HG03103 (cell line): ENCODE results near the gene FLCN.
"Not testable (repeated sequence)": the region's sequence is repeated elsewhere in the genome, so short reads cannot be mapped to it uniquely, and the experiment has no call there.

Experiments
- ATAC-seq: cut with Tn5 transposase; IDR thresholded peaks from one replicate; pipeline ENCODE4 v1.9.1; 2021; ENCODE audit warnings: low read depth; ENCODE audit not compliant: unreplicated experiment

FLCN gene

GRCh38 chr17:17214646-17215436 is 22.1 kb downstream of the FLCN start:
- ATAC-seq = no peak

DNA sequence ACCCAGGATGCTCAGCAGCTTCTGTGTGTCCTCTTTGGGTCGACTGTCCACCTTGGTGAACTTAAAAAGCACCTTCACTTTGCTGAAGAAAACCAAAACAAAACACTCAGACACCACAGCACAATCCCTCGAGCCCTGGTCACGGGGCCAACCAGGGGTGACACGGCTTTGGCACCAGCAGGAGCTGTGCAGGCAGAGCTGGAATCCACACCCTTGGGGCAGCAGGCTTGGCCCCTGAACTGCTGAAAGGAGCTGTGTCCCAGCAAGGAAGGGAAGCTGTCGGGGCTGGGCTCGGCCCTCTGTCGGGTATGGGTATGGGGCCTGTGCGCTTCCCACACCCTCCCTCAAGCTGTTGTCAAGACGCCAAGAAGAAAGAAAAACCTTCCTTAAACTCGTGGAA is 23.2 kb downstream of the FLCN start:
- ATAC-seq = no peak

DNA sequence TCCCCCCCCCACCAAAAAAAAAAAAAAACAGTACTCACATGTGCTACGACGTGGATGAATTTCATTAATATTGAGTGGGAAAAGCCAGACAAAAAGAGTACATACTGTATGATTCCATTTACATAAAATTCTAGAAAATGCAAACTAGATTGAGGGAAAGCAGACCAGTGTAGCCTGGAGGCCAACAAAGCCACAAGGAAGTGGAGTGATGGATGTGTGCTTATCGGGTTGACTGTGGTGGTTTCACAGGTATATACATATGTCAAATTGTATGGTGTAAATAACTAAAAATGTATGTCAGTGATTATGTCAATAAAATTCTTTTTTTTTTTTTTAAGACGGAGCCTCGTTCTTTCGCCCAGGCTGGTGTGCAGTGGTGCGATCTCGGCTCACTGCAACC is 29.0 kb downstream of the FLCN start:
- no peak for ATAC-seq

DNA sequence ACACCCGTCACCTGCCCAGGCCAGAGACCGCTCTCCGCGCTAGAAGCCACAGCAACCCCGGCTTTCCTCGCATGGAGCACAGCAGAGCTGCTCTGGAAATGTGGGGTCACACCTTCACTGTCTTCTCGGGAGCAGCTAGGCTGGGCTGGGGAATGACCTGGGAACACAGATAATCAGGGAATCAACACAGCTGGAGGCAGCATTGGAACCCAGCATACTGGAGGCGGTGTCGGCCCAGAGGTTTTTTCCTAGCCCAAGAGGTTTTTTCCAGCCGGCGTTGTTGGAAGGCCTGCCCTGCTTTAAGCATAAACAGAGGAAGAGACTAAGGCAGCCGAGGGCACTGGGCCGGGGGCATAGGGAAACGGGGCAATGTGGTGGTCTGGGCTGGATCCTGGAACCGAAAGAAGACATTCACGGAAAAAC is 30.0 kb downstream of the FLCN start:
- no peak for ATAC-seq

DNA sequence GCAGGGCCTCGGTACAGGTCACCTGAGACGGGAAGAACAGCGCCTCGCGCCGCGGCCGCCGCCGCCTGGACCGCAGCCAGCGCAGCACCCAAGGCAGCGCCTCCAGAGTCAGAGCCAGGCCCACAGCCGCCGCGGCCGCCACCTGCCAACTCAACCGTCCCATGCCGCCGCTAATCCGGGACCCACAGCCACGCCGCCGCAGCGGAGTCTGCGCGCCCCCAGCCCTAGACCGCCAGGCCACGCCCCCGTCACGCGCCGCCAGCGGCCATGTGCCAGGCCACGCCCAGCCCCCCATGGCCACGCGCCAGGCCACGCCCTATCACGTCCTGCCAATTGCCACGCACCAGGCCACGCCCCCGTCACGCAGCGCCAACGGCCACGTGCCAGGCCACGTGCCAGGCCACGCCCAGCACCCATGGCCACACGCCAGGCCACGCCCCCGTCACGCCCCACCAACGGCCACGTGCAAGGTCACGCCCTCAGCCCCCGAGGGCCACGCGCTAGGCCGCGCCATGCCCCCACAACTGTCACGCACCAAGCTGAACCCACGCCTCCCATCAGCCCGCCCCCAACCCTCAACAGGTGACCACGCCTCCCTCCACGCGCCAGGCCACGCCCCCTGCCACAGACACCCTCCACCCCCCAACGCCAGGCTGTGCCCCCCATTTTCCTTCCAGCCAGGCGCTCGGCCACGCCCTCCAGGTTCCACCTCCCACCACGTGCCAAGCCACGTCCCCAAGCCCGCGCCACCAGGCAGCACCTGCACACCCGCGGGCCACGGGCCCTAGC is 30.6 kb downstream of the FLCN start, which contains the start of gene PLD6:
Gene PLD6 (minus strand): TSS at position 210 of the 789 bp plus-strand sequence. CDS start 47 bp downstream, at position 163.
- ATAC-seq = no peak

- ATAC-seq = no peak
Observed at GRCh38 chr17:17205368-17206123, 31.4 kb downstream of the FLCN start.

- no peak for ATAC-seq
Observed at GRCh38 chr17:17204635-17205231, 32.2 kb downstream of the FLCN start.

- no peak for ATAC-seq
Observed at GRCh38 chr17:17204041-17204591, 32.9 kb downstream of the FLCN start.

- ATAC-seq = no peak
Observed at GRCh38 chr17:17203173-17203730, 33.7 kb downstream of the FLCN start.

DNA sequence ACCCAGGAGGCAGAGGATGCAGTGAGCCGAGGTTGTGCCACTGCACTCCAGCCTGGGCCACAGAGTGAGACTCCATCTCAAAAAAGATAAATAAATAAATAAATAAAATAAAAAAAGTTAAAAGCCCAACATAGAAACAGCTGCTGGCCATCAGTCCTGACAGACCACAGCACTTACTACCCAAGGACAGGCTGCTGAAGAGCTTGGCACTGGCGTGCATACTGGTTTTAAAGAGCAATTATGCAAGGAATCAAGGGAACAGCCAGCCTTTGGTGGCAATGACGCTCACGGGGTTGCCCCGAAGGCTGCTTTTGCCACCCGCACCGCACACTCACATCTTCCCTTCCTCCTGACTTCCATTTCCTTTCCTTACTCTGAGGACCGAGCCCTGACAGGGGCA is 35.1 kb downstream of the FLCN start:
- no peak for ATAC-seq

DNA sequence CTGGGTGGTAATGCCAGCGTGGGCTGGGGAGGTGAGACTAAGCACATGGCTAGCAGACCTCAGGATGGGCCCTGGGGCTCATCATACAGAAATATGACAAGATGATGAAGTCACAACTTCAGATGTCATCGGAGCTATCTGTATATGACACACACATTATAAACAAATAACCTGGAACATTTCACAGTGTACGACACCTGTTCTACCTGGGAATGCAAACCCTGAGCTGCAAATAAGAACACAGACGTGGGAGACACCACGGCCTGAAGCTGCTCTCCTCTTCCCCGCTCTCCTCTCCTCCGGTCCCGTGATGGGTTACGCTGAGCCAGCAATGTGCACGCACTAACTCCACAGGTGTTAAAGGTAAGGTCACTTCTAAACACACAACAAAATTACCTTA is 35.7 kb downstream of the FLCN start:
- ATAC-seq = no peak

GRCh38 chr17:17200831-17201230 is 36.1 kb downstream of the FLCN start:
- ATAC-seq = no peak

GRCh38 chr17:17200311-17200710 is 36.7 kb downstream of the FLCN start:
- no peak for ATAC-seq

DNA sequence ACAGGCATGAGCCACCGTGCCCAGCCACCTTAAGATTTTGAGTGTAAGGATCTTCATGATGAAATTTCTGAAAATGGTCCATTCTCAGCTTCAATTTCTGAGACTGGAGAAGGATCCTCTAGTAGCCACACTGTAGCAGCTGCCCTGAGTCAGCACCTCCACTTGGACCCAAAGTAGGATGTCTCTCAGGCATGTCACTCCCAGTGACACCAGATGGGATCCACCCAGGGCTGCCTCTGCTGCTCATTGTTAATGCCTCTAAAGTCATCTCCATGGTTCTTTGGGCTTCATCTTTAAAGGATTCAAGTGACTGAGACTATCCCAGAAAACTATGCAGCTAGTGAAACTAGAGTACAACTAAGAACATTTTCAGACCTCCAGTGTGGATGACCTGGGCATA is 38.7 kb downstream of the FLCN start:
- no peak for ATAC-seq

- no peak for ATAC-seq
Observed at GRCh38 chr17:17196776-17197175, 40.2 kb downstream of the FLCN start.

DNA sequence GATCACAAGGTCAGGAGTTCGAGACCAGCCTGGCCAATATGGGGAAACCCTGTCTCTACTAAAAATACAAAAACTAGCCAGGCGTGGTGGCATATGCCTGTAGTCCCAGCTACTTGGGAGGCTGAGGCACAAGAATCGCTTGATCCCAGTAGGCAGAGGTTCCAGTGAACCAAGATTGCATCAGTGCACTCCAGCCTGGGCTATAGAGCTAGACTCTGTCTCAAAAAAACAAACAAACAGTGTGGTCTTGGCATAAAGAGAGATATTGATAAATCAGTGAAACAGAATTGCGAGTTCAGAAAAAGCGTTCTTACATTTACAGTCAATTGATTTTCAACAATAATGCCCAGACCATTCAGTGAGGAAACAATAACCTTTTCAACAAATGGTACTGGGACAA is 41.5 kb downstream of the FLCN start:
- not testable (repeated sequence) for ATAC-seq

DNA sequence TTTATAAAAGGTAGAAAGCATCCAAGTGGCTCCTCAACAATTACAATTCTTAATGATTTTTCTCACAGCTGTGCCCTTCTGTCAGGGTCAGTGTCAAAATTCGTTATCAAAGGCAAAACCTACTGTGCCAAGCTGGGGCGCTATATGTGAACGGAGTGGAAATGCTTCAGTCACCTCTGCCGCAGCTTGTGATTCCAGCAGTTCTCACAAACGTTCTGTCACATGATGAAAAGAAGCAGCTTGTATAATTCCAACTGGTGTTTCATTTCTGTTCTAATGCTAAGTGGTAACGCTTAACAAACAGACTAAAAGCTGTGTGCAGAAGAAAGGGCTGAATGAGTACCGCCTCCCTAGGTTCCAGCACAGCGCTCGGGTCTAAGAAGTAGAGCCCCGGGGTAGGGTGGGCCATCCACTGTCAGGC is 45.0 kb downstream of the FLCN start:
- no peak for ATAC-seq

- no peak for ATAC-seq
Observed at GRCh38 chr17:17191346-17191792, 45.6 kb downstream of the FLCN start.

- no peak for ATAC-seq
Observed at GRCh38 chr17:17190188-17190587, 46.8 kb downstream of the FLCN start.

GRCh38 chr17:17189559-17189958 is 47.4 kb downstream of the FLCN start:
- ATAC-seq = no peak
